Measurements from ENCODE around the gene ADH1C.

The ADH1C gene

GRCh38 chr4:99341426-99341825 lies 11.1 kb downstream of the ADH1C start:
- no peak for TF ChIP-seq CTCF (conservative IDR thresholded peaks at IDR 0.05; ENCODE audit: low read depth)
- ChIA-PET POLR2A (ENCODE audit: low non-redundant PET) (no interaction called here), CTCF (interaction anchor here (0.9 kb wide), 1 partner anchor 466 kb away, joined by 3 read pairs; no protein-coding TSS in a partner anchor)
- DNase-seq (ENCODE audit: low spot score), result no peak
- H3K27ac ChIP-seq, result no peak overlapping the region

GRCh38 chr4:99339172-99339571 lies 13.4 kb downstream of the ADH1C start:
- no peak for TF ChIP-seq CTCF (conservative IDR thresholded peaks at IDR 0.05; ENCODE audit: low read depth)
- CTCF ChIA-PET, result interaction anchor here (0.6 kb wide), 1 partner anchor 1960 kb away, joined by 3 read pairs; no protein-coding TSS in a partner anchor
- DNase-seq (ENCODE audit: low spot score), result no peak
- POLR2A ChIA-PET (ENCODE audit: low non-redundant PET), result no interaction called here
- no peak overlapping the region for H3K27ac ChIP-seq

DNA sequence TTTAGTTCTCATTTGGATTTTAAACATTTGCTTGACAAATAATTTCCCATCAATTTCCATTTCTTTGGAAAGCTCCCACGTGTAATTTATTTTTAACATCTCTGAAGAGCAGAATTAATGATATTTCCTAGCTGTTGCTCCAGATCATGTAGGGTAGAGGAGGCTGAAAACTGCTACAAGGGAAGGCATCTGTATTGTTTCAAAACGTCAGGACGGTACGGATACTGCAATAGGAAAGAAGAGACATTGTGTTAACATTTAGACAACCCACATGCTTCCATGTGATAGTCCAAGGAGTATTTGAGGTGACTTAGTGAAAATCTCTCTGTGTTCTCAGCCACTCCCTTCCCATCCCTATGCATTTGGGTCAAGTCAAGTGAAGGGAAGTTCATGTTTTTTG lies 16.0 kb downstream of the ADH1C start:
- DNase-seq (ENCODE audit: low spot score), result no peak
- ChIA-PET CTCF (interaction anchor here (0.7 kb wide), 1 partner anchor 219 kb away, joined by 3 read pairs; no protein-coding TSS in a partner anchor), POLR2A (ENCODE audit: low non-redundant PET) (no interaction called here)
- no peak for TF ChIP-seq CTCF (conservative IDR thresholded peaks at IDR 0.05; ENCODE audit: low read depth)
- H3K27ac ChIP-seq, result no peak overlapping the region

DNA sequence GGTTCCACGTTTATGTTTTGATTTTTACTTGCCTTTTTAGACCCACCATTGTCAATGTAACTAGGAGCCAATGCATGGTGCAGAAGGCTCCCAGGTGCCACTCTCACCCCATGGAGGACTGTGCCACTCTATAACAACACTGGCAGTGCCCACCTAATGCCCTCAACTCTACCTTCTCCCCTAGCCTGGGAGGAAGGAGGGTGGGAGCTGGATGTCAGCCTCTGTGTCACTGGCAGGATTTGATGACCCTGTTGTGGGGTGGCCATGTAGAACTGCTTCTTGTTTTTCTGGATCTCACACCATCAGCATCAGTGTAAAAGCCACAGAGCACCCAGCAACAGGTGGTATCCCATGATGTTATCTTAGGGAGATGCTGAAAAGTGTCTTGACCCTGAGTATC lies 17.7 kb downstream of the ADH1C start:
- H3K27ac ChIP-seq, result no peak overlapping the region
- POLR2A ChIA-PET (ENCODE audit: low non-redundant PET), result no interaction called here
- TF ChIP-seq CTCF (conservative IDR thresholded peaks at IDR 0.05; ENCODE audit: low read depth), result no peak
- CTCF ChIA-PET, result no interaction called here
- DNase-seq (ENCODE audit: low spot score), result no peak

DNA sequence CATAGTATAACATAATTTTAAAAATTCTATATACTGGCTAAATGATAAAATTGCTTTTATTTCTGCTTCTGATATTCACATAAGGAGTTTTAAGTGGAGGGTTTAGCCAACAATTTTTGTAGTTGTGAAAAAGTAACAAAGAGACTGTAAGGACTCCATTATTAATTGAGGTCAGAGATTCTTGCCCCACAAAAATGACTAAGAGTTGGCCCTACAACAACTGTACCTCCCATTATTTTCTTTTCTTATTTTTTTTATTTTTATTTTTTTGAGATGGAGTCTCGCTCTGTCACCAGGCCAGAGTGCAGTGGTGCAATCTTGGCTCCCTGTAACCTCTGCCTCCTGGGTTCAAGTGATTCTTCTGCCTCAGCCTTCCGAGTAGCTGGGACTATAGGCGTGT lies 21.9 kb downstream of the ADH1C start:
- ChIA-PET CTCF (no interaction called here), POLR2A (ENCODE audit: low non-redundant PET) (no interaction called here)
- TF ChIP-seq CTCF (conservative IDR thresholded peaks at IDR 0.05; ENCODE audit: low read depth), result no peak
- DNase-seq (ENCODE audit: low spot score), result no peak
- no peak overlapping the region for H3K27ac ChIP-seq

DNA sequence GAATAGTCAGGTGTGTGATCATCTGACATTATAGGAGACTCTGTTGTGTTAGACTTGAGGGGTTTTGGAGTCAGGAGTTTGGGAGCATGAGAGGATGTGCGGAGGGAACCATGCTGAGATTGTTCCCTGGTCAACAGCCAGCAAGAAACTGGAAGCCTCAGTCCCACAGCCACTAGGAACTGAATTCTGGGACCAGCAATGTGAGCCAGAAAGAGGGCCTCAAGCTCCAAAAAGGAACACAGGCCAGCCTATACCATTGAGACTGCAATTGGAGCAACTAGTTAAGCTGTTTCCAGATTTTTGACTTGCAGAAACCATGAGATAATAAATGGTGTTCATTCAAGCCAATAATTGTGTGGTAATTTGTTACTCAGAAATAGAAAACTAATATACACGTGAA lies 22.7 kb downstream of the ADH1C start:
- no peak overlapping the region for H3K27ac ChIP-seq
- no peak for TF ChIP-seq CTCF (conservative IDR thresholded peaks at IDR 0.05; ENCODE audit: low read depth)
- DNase-seq (ENCODE audit: low spot score), result no peak
- POLR2A ChIA-PET (ENCODE audit: low non-redundant PET), result no interaction called here
- CTCF ChIA-PET, result no interaction called here

DNA sequence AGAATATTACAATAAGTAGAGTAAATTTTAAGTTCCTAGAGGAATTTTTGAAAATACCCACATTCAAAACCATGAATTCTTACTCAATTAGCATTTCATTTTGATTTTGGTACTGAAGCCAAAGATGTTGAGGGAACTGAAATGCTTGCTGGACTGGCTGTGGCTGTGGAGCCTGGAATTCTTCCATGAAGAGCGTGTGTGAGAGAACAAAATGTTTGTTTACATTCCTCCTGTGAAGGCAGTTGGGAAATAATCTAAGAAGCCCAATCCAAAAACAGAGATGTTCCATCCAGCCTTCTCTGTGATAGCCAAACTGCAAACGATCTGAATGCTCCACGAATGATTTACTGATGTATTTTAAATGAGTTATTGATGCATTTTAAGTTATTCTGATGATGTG lies 27.6 kb downstream of the ADH1C start:
- CTCF ChIA-PET, result no interaction called here
- TF ChIP-seq CTCF (conservative IDR thresholded peaks at IDR 0.05; ENCODE audit: low read depth), result no peak
- H3K27ac ChIP-seq, result no peak overlapping the region
- no peak for DNase-seq (ENCODE audit: low spot score)
- POLR2A ChIA-PET (ENCODE audit: low non-redundant PET), result no interaction called here

Measured in RWPE1 (cell line).